GM18870 (cell line): ENCODE measurements around the gene CELSR1.
"Not testable (repeated sequence)": the region's sequence is repeated elsewhere in the genome, so short reads cannot be mapped to it uniquely, and the experiment has no call there.

Source experiments
- ATAC-seq: cut with Tn5 transposase; IDR thresholded peaks from one replicate; pipeline ENCODE4 v1.9.1; 2021; ENCODE audit warnings: moderate library complexity; ENCODE audit not compliant: unreplicated experiment

The CELSR1 gene

GRCh38 chr22:46513908-46514550, 23.4 kb downstream of the CELSR1 start:
- no peak for ATAC-seq

- ATAC-seq: no peak
Measured at GRCh38 chr22:46512683-46513082, 24.7 kb downstream of the CELSR1 start.

GRCh38 chr22:46512039-46512370, 25.4 kb downstream of the CELSR1 start:
- no peak for ATAC-seq

- no peak for ATAC-seq
Measured at GRCh38 chr22:46511151-46512038, 26.0 kb downstream of the CELSR1 start.

GRCh38 chr22:46509416-46510089, 27.9 kb downstream of the CELSR1 start:
- ATAC-seq: no peak

DNA sequence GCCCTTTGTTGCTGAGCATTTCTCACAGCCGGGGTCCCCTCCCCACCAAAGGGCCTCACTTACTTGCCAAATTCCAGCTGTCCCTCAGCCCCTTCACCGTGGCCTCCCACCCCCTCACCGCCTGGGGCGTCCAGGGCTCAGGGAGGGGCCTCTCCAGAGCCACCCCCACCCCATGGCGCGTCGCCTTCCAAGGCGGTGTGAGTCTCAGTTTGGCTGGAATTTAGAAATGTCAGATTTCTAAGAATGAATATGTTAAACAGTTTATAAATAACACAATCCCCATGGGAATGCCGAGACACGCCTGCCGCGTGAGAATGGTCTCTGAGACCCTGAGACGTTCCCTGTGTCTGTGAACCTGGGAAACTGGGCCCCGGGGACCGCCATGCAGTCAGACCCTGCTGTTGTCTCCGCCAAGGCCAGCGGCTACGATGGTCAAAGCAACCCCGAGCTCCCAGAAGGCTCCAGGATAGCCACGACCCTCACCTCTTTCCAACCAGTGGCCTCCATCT, 28.9 kb downstream of the CELSR1 start:
- ATAC-seq: no peak

DNA sequence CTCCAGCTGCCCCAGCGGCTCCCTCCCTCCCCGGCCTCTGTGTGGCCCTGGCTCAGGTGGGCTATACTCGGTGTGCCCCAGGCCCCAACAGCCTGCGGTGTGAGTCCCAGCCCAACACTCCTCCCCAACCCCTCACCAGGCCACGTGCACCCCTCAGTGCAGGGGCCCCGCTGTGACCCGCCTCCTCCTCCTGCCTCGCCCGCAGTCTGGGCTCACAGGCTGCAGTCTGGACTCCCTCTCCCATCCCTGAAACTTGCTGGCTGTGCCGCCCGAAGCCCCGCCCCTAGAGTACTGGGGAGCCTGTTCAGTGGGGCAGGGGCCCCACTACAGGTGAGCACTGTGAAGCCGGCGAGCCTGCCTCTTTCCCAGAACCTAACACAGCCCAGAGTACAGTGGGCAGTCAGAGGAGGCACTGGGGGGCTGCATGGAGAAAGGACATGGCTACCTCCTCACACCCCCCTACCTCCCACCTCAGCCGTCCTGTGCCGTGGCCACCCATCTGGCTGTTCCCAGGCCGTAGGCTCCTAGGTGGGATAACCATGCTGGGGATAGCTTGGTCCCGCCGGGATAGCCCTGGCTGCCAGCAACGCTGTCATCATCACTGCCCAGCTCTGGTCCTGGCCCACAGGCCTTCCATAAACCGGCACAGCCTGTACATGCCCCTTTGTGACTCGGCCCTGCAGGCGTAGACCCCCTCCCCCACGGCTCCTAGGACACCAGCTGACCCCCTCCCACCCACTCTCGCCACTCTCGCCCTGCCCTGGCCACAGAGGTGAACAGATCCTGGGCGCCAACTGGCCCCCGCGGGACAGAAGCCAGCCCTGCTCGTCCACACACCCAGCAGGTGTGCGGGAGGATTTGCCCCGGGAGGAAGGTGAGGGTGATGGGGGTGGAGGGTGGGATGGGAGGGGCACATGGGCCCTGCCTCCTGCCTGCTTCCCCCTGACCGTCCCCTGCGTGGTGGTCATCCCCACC, 29.7 kb downstream of the CELSR1 start:
- no peak for ATAC-seq

GRCh38 chr22:46504584-46504983, 32.8 kb downstream of the CELSR1 start:
- ATAC-seq: no peak

DNA sequence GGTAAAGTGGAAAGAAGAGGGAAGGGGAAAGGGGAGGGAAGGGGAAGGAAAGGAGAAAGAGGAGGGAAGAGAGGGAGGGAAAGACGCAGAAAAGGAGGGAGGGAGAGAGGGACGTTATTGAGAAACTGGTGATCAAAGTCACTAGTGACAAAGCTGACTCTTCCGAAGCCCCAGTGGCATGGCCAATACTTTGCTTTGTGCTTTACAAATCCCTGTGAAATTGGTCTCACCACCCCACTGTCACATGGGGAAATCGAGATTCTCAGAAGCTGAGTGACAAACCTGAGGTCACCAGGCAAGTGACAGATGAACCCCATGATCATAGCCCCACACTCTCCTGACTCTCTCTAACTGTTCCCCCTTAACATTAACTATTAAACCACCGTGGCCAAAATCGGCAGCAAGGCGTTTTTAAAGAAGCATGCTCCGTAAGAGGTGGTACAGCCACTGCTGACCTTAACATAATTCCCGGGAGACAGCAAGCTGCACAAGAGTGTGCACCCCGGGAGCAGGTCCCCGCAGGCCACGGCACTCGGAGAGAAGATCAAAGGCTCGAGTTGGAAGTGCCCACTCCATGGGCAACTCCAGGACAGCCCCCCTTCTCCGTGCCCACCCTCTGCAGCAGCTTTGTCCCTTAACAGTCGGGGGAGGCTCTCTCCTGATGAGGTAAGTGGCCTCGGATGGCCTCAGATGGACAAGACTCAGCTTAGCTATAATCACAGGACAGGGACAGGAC, 34.8 kb downstream of the CELSR1 start:
- ATAC-seq: no peak

DNA sequence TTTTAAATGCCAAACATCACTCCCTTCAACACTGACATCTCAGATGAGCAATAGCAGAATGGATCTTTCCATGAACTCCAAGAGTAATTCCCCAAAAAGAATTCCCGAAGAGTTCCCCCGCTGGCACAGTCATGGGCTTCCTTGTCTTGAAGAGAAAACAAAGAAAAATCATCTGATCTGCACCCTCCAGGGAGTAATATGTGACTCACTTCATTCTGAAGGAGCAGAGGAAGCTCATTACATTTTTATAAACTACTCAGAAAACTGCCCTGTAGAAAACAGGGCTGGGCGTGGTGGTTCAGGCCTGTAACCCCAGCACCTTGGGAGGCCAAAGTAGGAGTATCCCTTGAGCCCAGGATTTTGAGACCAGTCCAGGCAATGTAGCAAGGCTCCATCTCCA, 35.7 kb downstream of the CELSR1 start:
- no peak for ATAC-seq

DNA sequence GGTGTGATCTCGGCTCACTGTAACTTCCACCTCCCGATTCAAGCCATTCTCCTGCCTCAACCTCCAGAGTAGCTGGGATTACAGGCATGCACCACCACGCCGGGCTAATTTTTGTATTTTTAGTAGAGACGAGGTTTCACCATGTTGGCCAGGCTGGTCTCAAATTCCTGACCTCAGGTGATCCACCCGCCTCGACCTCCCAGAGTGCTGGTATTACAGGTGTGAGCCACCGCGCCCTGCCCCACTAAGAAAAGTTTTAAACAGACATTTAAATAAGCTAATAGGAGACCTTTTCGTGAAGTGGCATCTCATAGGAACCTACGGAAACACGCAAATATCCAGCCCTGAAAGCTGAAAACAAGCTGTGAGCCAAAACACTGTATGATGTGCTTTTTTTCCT, 36.2 kb downstream of the CELSR1 start:
- not testable (repeated sequence) for ATAC-seq

DNA sequence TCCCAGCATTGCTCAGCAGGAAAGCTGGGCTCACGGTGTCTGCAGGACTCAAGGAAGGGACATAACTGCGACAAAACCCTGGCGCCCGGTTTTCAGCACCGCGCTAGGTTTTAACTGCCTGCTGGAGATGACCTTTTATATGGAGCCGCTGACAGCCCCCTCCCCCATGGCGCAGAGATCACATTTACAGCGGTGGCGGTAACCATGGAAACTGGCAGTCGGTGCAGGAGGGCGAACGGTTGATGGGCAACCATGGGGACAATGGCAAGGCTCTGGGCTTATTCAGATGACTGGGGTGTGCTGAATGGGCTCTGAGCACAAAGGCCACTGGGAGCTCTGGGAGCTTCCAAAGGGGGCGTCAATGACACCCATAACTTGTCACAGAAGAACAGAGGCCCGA, 37.2 kb downstream of the CELSR1 start:
- ATAC-seq: no peak

DNA sequence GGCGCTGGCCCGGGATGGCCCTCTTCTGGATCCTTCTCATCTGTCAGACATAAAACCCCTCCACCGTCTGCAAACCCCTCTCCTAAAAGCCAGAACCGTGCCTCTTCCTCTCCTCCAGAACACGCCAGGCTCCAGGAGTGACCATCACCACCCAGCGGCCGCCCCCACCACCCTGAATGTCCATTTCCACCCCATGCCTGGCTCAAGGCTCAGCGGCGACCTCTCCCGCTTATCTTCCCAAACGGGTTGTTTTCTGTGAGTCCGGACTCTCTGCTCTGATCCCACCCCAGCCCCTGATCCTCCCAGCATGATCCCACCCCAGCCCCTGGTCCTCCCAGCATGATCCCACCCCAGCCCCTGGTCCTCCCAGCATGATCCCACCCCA, 37.6 kb downstream of the CELSR1 start:
- ATAC-seq: no peak

DNA sequence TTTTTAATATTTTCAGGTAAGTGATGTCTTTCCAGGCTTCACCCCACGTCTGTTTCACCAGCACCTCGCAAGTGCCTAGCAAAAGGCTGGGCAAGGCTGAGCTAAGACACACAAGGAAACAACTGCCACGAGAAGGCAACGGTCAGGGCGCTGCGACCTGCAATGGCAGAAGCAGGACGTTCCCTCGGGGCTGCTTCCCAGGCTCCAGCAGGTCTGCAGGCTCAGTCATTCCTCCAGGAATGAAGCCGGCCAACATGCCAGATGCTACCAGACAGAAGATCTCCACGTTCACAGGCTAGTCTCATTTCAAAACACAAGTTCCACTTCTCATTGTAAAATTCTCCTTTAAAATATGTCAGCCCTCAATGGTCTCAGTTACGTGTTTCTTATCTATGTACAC, 45.5 kb downstream of the CELSR1 start:
- no peak for ATAC-seq

DNA sequence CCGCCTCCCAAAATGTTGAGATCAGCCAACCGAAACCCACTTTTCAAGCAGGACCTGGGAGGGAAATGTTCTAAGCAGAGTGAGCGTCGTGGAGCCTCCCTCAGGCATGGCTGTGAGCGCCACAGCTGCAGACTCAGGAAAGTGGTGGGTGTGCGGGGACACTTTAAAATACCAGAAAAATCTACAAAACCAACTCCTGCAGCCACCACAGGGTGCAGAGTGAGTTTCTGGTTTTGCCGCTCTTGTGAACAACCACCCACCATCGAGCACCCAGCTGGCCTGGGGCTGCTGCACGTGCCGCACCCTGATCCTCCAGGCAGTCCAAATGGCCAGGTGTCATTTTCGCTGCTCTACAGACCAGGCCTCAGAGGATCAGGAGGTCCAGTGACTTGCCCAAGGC, 46.9 kb downstream of the CELSR1 start:
- ATAC-seq: no peak

GRCh38 chr22:46486996-46487717, 50.3 kb downstream of the CELSR1 start:
- ATAC-seq: no peak

GRCh38 chr22:46484861-46485595, 52.4 kb downstream of the CELSR1 start:
- no peak for ATAC-seq

DNA sequence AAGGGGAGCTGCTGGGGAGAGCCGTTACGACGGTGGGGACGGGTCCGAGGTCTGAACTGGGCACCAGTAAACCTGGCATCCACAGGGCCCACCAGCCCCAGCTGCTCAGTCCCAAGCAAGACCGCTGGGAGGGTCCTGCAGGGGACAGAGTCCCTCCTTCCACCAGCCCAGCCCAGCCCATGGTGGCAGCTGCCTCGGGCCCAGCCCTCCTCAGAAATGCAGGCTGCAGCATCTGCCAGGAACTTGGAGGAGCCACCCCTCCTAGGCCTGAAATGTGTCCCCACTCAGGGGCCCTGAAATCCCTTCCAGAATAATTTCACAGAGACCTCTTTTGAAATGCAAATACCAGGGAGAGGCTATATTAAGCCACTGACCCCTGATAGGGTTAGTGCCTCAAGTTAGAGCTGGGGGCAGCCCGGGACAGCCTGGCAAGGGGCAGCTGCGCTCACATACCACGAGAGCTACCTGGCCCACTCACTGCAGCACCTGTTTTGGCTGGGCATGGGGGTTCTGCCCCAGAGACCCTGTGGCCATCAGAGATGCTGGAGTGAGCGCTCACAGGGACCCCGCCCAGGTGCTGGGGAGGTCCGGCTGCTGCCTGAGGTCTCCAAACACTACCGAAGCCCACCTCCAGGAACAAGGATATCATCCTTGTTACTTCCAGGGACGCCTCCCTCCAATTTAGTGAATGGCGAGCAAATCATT, 53.1 kb downstream of the CELSR1 start:
- no peak for ATAC-seq
